Skin of body (tissue), 2 donors: ENCODE data around the gene PLBD2. TPM values are rescaled to one million over a fixed set of nuclear protein-coding genes. Genes with fewer than 3 reads are reported as not detected.
A peak's percentile ranks its signal among the peaks of the same experiment; 100 is the strongest.

ENCODE experiments used
- DNase-seq: peaks from one replicate; lab custom pipeline; 2025; lab: John Stamatoyannopoulos, UW
- total RNA-seq: library from RNA; depleted of rRNA; stranded (reverse); fragments of >200 nt; gene quantifications from one replicate; pipeline ENCODE4 v1.2.3, GENCODE V29; 2014

PLBD2 gene
- total RNA-seq, 1 donor from 2014 or later = 11.1 TPM

- no peak for DNase-seq
These were observed 34.7 kb downstream of the PLBD2 start for GRCh38 chr12:113392988-113393579.

- DNase-seq = no peak
These were observed 35.4 kb downstream of the PLBD2 start for GRCh38 chr12:113393749-113394148.

GRCh38 chr12:113395119-113395518 lies 36.7 kb downstream of the PLBD2 start:
- no peak for DNase-seq

- DNase-seq = no peak
These were observed 37.8 kb downstream of the PLBD2 start for GRCh38 chr12:113396200-113396599.

- no peak for DNase-seq
These were observed 38.6 kb downstream of the PLBD2 start for GRCh38 chr12:113396828-113397496.

- no peak for DNase-seq
These were observed 39.3 kb downstream of the PLBD2 start for GRCh38 chr12:113397497-113398197.

GRCh38 chr12:113398346-113399290 lies 40.2 kb downstream of the PLBD2 start:
- no peak for DNase-seq

GRCh38 chr12:113399490-113399889 lies 41.1 kb downstream of the PLBD2 start:
- DNase-seq = no peak

- DNase-seq = no peak
These were observed 42.0 kb downstream of the PLBD2 start for GRCh38 chr12:113400362-113400761.

- DNase-seq = no peak
These were observed 42.9 kb downstream of the PLBD2 start for GRCh38 chr12:113401066-113402000.

- no peak for DNase-seq
These were observed 44.3 kb downstream of the PLBD2 start for GRCh38 chr12:113402586-113403260.

GRCh38 chr12:113403435-113404415 lies 45.3 kb downstream of the PLBD2 start, which contains the start of gene SDS:
Gene SDS, minus strand, starts transcription at chr12:113403887. Its CDS starts 4,179 bp downstream, at chr12:113399708.
- DNase-seq = peak; percentile 22

- no peak for DNase-seq
These were observed 47.3 kb downstream of the PLBD2 start for GRCh38 chr12:113405694-113406093.

- no peak for DNase-seq
These were observed 49.7 kb downstream of the PLBD2 start for GRCh38 chr12:113407931-113408600.

- no peak for DNase-seq
These were observed 50.4 kb downstream of the PLBD2 start for GRCh38 chr12:113408756-113409298.

- DNase-seq = no peak
These were observed 51.2 kb downstream of the PLBD2 start for GRCh38 chr12:113409462-113410124.

- no peak for DNase-seq
These were observed 55.1 kb downstream of the PLBD2 start for GRCh38 chr12:113413488-113413939.
